B cell (primary cell): ENCODE measurements around the gene CTNNA3. TPM values are rescaled to one million over a fixed set of nuclear protein-coding genes. Genes with fewer than 3 reads are reported as not detected.

Experiments
- ATAC-seq: fragments of 200-7000 bp; cut with Tn5 transposase; one replicate; pipeline ENCODE4 v1.10.0; 2021; ENCODE audit warnings: low read depth, mild to moderate bottlenecking, moderate number of reproducible peaks, moderate library complexity
- CTCF ChIA-PET: fragments of 350-600 bp; sonication (Branson Sonifier 250); formaldehyde crosslinking; loops from one replicate; lab custom pipeline; 2021; ENCODE audit warnings: antibody characterized with exemption, inconsistent platforms; lab: Charles Lee
- POLR2A ChIA-PET: fragments of 350-600 bp; sonication (Branson Sonifier 250); formaldehyde crosslinking; loops from one replicate; lab custom pipeline; 2021; ENCODE audit warnings: antibody characterized with exemption; lab: Charles Lee
- DNase-seq: peaks from one replicate; pipeline ENCODE4 v3.0.0; 2013
- H2AFZ ChIP-seq: 2 replicates; pipeline ENCODE4 v1.6.1; 2012; ENCODE audit warnings: mild to moderate bottlenecking, low read depth, low read length; ENCODE audit not compliant: insufficient read depth, poor library complexity, severe bottlenecking
- H3K27ac ChIP-seq, 2 donors: 1 replicate in 1 of 2; 2 replicates in 1 of 2; pipeline ENCODE4 v1.5.1; 2012 to 2013; ENCODE audit warnings: low read length in 2 of 2, mild to moderate bottlenecking in 2 of 2, moderate library complexity in 1 of 2
- H3K27me3 ChIP-seq, 4 experiments: fragments of 200-600 bp in 1 of 4; sonication (generic) in 1 of 4; replicated peaks in 1 of 4; 1 replicate in 2 of 4; 2 replicates in 2 of 4; pipeline versions ENCODE4 v1.6.1 to v1.7.0; 2013 to 2016; ENCODE audit warnings: low read length in 3 of 4, mild to moderate bottlenecking in 2 of 4, mixed read lengths in 1 of 4, moderate library complexity in 1 of 4; ENCODE audit not compliant: insufficient read depth in 4 of 4, control insufficient read depth in 3 of 4; ENCODE audit errors: control extremely low read depth in 1 of 4
- H3K36me3 ChIP-seq, 2 experiments: replicated peaks in 1 of 2; 1 replicate in 1 of 2; 2 replicates in 1 of 2; pipeline versions ENCODE4 v1.6.1 to v1.7.1; 2013; ENCODE audit warnings: low read length in 1 of 2; ENCODE audit not compliant: insufficient read depth in 2 of 2, control insufficient read depth in 1 of 2; ENCODE audit errors: control extremely low read depth in 1 of 2, extremely low read depth in 1 of 2
- H3K4me1 ChIP-seq, 2 donors: fragments of 200-600 bp in 1 of 2; sonication (generic) in 1 of 2; 1 replicate in 1 of 2; 2 replicates in 1 of 2; pipeline versions ENCODE4 v1.5.1 to v1.6.1; 2013 to 2017; ENCODE audit warnings: low read length in 2 of 2; ENCODE audit not compliant: control insufficient read depth in 2 of 2, insufficient read depth in 2 of 2
- H3K4me2 ChIP-seq: replicated peaks from 2 replicates; pipeline ENCODE3; 2012; ENCODE audit warnings: mild to moderate bottlenecking, low read depth, low read length; ENCODE audit not compliant: poor library complexity, severe bottlenecking
- H3K4me3 ChIP-seq, 5 experiments: fragments of 200-600 bp in 1 of 5; sonication (generic) in 1 of 5; 1 replicate in 3 of 5; 2 replicates in 2 of 5; pipeline versions ENCODE4 v1.5.1 to v1.7.0; 2011 to 2016; ENCODE audit warnings: low read length in 4 of 5, mild to moderate bottlenecking in 4 of 5, low read depth in 2 of 5, control low read depth in 1 of 5, moderate library complexity in 1 of 5; ENCODE audit not compliant: insufficient read depth in 1 of 5; ENCODE audit errors: control extremely low read depth in 1 of 5, extremely low read depth in 1 of 5
- H3K79me2 ChIP-seq: fragments of 200-600 bp; sonication (generic); one replicate; pipeline ENCODE4 v1.6.0; 2016; ENCODE audit warnings: low read length; ENCODE audit not compliant: control insufficient read depth, insufficient read depth
- H3K9ac ChIP-seq: fragments of 200-600 bp; sonication (generic); 2 replicates; pipeline ENCODE4 v1.6.1; 2017; ENCODE audit warnings: mild to moderate bottlenecking, low read length, moderate library complexity
- H3K9me3 ChIP-seq, 3 donors: one replicate each; pipeline versions ENCODE4 v1.6.1 to v1.7.1; 2013; ENCODE audit warnings: low read length in 2 of 3; ENCODE audit not compliant: control insufficient read depth in 2 of 3, insufficient read depth in 1 of 3; ENCODE audit errors: control extremely low read depth in 1 of 3
- H4K20me1 ChIP-seq: 2 replicates; pipeline ENCODE4 v1.6.0; 2012; ENCODE audit warnings: mild to moderate bottlenecking, low read length; ENCODE audit not compliant: insufficient read depth, control insufficient read depth, poor library complexity, severe bottlenecking
- H3K27ac Mint-ChIP-seq: one replicate; pipeline ENCODE4 v1.8.0; 2021; ENCODE audit warnings: mixed read lengths
- H3K27me3 Mint-ChIP-seq: one replicate; pipeline ENCODE4 v1.8.0; 2021; ENCODE audit warnings: mixed read lengths
- H3K4me1 Mint-ChIP-seq: one replicate; pipeline ENCODE4 v1.8.0; 2021; ENCODE audit warnings: mixed read lengths
- H3K4me3 Mint-ChIP-seq: one replicate; pipeline ENCODE4 v1.8.0; 2021; ENCODE audit warnings: mixed read lengths
- H3K9me3 Mint-ChIP-seq: one replicate; pipeline ENCODE4 v1.8.0; 2022; ENCODE audit warnings: mixed read lengths; ENCODE audit not compliant: insufficient read depth
- EZH2 ChIP-seq: IDR thresholded peaks from 2 replicates; pipeline ENCODE4 v1.6.1; 2012; ENCODE audit warnings: borderline replicate concordance, low read depth, mild to moderate bottlenecking, moderate library complexity, low read length; ENCODE audit not compliant: insufficient read depth, poor library complexity, severe bottlenecking
- WGBS: methylation state at CpG from one replicate; pipeline ENCODE4 v1.1.5; 2013; ENCODE audit warnings: missing lambda C conversion rate; ENCODE audit not compliant: insufficient coverage; 5-methylcytosine and 5-hydroxymethylcytosine counted together
- intact Hi-C: fragments of 100-400 bp; cut with micrococcal nuclease; formaldehyde crosslinking; loops from one replicate; pipeline ENCODE4 v1.10.0; 2022
- polyA plus RNA-seq: library from polyadenylated mRNA; depleted of rRNA; stranded (reverse); fragments of >200 nt; gene quantifications from 2 replicates; pipeline ENCODE4 v1.2.3, GENCODE V29; 2012
- total RNA-seq, 2 donors: library from RNA; stranded (reverse); fragments of 120-200 nt in 1 of 2; gene quantifications; 1 replicate in 1 of 2; 2 replicates in 1 of 2; pipeline versions ENCODE4 v1.2.3 to v1.2.4, GENCODE V29; 2013 to 2022
- TF ChIP-seq, protein P1 (sequence below): fragments of 200-600 bp; IDR thresholded peaks from one replicate; pipeline ENCODE4 v1.8.0; 2022; ENCODE audit warnings: antibody characterized with exemption, mild to moderate bottlenecking

The CTNNA3 gene
- total and polyA plus RNA-seq, 2 donors (not counting 1 experiment from before 2014, with no cell fraction given) = 0.01 TPM; not detected in 1

DNA sequence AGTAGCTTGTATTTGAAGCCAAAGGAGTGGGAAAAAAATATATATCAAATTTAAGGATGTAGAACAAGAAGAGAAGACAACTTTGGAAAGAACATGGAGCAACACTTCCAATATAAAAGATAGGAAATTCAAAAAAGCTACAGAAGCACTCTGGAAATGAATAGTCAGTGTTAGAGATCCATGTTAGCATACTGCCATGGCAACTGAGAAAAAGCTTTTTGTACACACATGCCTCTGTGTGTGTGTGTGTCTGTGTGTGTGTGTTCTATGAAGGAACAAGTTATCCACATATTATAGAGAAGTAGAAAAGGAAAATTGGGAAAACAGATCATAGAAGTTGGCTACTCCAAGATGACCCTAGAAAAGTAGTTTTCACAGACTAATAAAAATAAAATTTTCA lies 673.9 kb downstream of the CTNNA3 start:
- H2AFZ ChIP-seq = no peak overlapping the region
- no peak overlapping the region for H3K27ac Mint-ChIP-seq

DNA sequence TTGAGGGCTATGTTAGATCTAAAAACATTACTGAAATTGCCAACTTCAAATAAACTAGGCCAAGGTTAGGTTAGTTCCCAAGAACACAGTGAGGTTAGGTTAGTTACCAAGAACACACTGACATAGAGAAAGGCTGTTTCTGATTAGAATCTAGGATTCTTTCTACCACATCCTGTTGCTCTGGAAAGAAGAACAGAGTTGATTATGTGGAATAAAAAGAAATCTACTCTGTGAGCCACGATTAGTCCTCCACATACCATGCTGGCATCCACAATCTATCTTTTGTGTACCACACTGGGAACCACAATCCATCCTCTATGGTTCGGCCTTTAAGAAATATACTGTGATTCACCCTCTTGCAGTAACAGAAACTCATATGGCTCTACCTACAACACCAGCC lies 678.8 kb downstream of the CTNNA3 start:
- no peak overlapping the region for H3K27ac Mint-ChIP-seq
- no peak for TF ChIP-seq EZH2
- CTCF ChIA-PET = no interaction called here
- Histone ChIP-seq H3K4me1 (no peaks in the 10 kb centered on the region), H3K9me3 (no peaks in the 10 kb centered on the region), H3K27ac (no peak overlapping the region), H3K9ac (no peak overlapping the region), H4K20me1 (no peaks in the 10 kb centered on the region), H3K4me3 (no peak overlapping the region), H3K4me2 (no peak overlapping the region), H3K79me2 (no peaks in the 10 kb centered on the region), H3K36me3 (no peaks in the 10 kb centered on the region), H2AFZ (no peak overlapping the region), H3K27me3 (no peaks in the 10 kb centered on the region)
- DNase-seq (no peak), ATAC-seq (no peak)
- no peaks in the 10 kb centered on the region for H3K4me1 Mint-ChIP-seq
- no peak overlapping the region for H3K4me3 Mint-ChIP-seq
- no peaks in the 10 kb centered on the region for H3K27me3 Mint-ChIP-seq
- WGBS = no CpG with 5 or more reads among the region's 2 CpGs
- H3K9me3 Mint-ChIP-seq = no peaks in the 10 kb centered on the region
- intact Hi-C loops = no loop called here
- POLR2A ChIA-PET = no interaction called here

More for the DNA sequence above, 673.9 kb downstream of the CTNNA3 start:
- H3K4me3 ChIP-seq = no peak overlapping the region
- no peak overlapping the region for H3K4me2 ChIP-seq
- H3K27me3 ChIP-seq = no peaks in the 10 kb centered on the region
- H4K20me1 ChIP-seq = no peaks in the 10 kb centered on the region
- H3K79me2 ChIP-seq = no peaks in the 10 kb centered on the region
- H3K9me3 ChIP-seq = no peaks in the 10 kb centered on the region
- POLR2A ChIA-PET = no interaction called here
- Mint-ChIP-seq H3K9me3 (no peaks in the 10 kb centered on the region), H3K4me1 (no peaks in the 10 kb centered on the region), H3K4me3 (no peak overlapping the region), H3K27me3 (no peaks in the 10 kb centered on the region)
- intact Hi-C loops = no loop called here
- DNase-seq (no peak), ATAC-seq (no peak)
- CTCF ChIA-PET = no interaction called here
- no peaks in the 10 kb centered on the region for H3K36me3 ChIP-seq
- no peak overlapping the region for H3K9ac ChIP-seq
- TF ChIP-seq, protein P1, sequence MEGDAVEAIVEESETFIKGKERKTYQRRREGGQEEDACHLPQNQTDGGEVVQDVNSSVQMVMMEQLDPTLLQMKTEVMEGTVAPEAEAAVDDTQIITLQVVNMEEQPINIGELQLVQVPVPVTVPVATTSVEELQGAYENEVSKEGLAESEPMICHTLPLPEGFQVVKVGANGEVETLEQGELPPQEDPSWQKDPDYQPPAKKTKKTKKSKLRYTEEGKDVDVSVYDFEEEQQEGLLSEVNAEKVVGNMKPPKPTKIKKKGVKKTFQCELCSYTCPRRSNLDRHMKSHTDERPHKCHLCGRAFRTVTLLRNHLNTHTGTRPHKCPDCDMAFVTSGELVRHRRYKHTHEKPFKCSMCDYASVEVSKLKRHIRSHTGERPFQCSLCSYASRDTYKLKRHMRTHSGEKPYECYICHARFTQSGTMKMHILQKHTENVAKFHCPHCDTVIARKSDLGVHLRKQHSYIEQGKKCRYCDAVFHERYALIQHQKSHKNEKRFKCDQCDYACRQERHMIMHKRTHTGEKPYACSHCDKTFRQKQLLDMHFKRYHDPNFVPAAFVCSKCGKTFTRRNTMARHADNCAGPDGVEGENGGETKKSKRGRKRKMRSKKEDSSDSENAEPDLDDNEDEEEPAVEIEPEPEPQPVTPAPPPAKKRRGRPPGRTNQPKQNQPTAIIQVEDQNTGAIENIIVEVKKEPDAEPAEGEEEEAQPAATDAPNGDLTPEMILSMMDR = no peak
- no peak for TF ChIP-seq EZH2
- no peak overlapping the region for H3K27ac ChIP-seq
- no peaks in the 10 kb centered on the region for H3K4me1 ChIP-seq
